RWPE1 (cell line): ENCODE data around the gene EIPR1.

Source experiments
- CTCF ChIA-PET: fragments of 350-600 bp; sonication (Branson Sonifier 250); formaldehyde crosslinking; extraction: SDS; loops from one replicate; lab custom pipeline; 2021; lab: Yijun Ruan, JAX
- POLR2A ChIA-PET: fragments of 400-600 bp; formaldehyde crosslinking; extraction: SDS; loops from one replicate; lab custom pipeline; 2020; ENCODE audit warnings: antibody characterized with exemption; ENCODE audit not compliant: low non-redundant PET; lab: Yijun Ruan, JAX
- DNase-seq: peaks from one replicate; pipeline ENCODE4 v3.0.0; 2012; ENCODE audit warnings: low spot score
- H3K27ac ChIP-seq: fragments of 450-650 bp; 2 replicates; pipeline ENCODE4 v1.5.1; 2017
- TF ChIP-seq, protein P1 (sequence below): fragments of 450-650 bp; conservative IDR thresholded peaks from 2 replicates; pipeline ENCODE4 v1.5.1; 2017; ENCODE audit warnings: low read depth, mild to moderate bottlenecking

EIPR1 gene

DNA sequence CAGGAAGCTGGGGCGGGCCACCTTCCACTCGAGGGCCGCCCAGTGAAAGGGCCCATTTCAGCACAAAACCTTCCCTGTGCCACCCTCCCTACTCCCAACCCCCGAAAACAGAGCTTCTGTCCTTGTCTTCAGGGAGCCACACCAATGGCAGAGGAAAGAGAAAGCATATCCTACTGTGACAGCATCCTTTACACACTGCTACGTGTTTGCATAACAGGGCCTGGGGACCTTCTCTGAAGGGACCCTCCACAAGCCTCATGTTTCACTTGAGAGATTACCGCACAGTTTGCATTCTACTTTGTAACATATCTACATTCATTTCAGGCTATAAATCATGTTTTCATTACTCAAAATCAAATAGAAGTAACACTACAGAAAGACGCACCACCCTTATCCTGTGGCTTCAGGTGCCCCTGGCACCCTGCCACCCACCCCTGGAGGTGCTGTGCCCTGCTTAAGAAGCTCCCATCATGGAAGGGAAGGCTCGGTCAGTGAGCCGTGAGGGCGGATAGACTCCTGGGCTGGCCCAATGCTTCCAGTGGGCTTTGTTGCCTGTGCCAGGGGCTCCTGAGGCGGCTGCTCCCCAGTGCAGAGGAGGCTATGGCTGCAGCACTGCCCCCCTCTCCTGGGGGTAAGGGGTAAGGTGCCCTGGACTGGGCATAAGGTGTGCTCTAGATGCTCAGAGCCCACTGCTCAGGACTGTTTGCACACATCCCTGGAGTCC lies 52.0 kb downstream of the EIPR1 start:
- CTCF ChIA-PET, result no interaction called here
- POLR2A ChIA-PET, result no interaction called here
- DNase-seq, result no peak
- no peak overlapping the region for H3K27ac ChIP-seq
- TF ChIP-seq, protein P1, sequence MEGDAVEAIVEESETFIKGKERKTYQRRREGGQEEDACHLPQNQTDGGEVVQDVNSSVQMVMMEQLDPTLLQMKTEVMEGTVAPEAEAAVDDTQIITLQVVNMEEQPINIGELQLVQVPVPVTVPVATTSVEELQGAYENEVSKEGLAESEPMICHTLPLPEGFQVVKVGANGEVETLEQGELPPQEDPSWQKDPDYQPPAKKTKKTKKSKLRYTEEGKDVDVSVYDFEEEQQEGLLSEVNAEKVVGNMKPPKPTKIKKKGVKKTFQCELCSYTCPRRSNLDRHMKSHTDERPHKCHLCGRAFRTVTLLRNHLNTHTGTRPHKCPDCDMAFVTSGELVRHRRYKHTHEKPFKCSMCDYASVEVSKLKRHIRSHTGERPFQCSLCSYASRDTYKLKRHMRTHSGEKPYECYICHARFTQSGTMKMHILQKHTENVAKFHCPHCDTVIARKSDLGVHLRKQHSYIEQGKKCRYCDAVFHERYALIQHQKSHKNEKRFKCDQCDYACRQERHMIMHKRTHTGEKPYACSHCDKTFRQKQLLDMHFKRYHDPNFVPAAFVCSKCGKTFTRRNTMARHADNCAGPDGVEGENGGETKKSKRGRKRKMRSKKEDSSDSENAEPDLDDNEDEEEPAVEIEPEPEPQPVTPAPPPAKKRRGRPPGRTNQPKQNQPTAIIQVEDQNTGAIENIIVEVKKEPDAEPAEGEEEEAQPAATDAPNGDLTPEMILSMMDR, result no peak

- DNase-seq, result no peak
- no peak overlapping the region for H3K27ac ChIP-seq
- TF ChIP-seq, protein P1, result no peak
- ChIA-PET POLR2A (no interaction called here), CTCF (no interaction called here)
These were observed 53.0 kb downstream of the EIPR1 start for GRCh38 chr2:3324404-3325281.

DNA sequence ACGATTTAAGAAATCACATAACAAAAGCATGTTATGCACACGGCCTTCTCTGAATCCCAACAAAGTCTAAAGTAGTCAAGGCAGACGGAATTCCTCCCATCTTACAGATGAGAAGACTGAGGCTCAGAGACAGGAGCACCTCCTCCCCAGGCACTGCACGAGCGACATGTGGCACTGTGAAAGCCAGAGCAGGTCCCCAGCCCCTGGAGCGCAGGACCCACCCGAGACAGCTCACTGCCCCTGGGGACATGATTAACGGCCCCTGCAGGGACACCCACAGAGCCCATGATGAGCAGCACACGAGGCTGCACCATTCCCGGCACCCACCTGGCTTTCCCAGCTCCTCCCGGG lies 53.6 kb downstream of the EIPR1 start:
- CTCF ChIA-PET, result no interaction called here
- POLR2A ChIA-PET, result no interaction called here
- no peak for DNase-seq
- no peak overlapping the region for H3K27ac ChIP-seq
- TF ChIP-seq, protein P1, result no peak

DNA sequence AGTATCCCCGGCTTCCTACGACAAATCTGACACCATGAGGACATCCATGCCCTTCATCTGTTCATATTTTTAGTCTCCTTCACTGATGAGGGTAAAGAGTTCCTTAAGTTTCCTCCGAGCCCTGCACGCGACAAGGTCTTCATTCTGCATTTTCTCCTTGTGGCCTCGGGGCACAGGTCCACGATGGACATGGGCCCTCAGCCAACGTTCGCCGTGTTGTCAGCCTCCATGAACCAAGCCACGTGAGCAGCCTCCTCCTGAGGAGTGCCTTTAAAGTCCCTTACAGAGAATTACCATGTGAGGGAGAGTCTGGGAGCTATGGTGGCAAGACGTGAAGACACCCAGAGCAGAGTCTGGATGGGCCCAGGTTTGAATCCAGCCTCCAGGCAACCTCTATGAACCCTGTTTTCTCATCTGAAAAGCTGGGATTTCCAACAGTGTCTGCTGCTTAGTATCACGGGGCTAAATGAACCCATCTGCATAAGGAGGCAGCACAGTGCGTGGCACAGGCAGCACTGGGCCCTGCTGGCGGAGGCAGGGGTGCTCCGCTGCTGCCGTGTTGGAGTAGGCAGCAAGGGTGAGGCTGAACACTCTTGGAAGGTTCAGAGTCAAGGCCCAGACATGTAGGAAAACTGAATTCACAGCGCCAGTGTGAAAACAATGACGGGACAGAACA lies 54.1 kb downstream of the EIPR1 start:
- no peak overlapping the region for H3K27ac ChIP-seq
- POLR2A ChIA-PET, result no interaction called here
- CTCF ChIA-PET, result interaction anchor here (0.5 kb wide), 1 partner anchor 1964 kb away, joined by 3 read pairs; no protein-coding TSS in a partner anchor
- no peak for DNase-seq
- TF ChIP-seq, protein P1, result no peak

DNA sequence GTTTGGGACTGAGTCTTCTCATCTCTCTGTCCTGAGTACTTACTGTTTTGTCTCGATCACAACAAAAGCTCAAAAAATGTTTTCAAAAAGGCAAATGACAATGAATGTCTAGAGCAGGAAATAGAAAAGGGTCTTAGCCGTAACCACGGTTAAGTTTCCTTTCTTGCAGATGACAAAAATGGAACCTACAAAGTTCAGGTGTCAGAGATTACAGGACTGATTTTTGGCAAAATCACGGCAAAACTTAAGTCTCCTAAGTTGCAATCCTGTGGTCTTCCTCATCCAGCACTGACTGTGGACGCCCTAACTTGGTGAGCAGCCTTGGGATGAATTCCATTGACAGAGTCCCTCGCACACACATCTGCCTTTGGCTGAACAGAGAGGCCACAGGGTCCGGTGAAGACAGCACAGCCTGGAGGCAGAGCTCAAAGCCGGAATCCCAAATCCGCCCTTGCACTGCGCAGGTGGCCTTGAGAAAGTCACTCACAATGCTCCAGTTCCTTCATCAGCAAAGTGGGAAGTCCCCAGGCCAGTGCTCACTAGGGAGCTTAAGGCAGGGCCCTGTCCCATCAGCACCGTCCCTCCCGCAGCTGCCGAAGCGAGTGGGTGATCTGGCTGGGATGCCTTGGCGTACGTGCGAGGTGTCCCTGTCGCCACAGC lies 55.2 kb downstream of the EIPR1 start:
- TF ChIP-seq, protein P1, result no peak
- H3K27ac ChIP-seq, result no peak overlapping the region
- DNase-seq, result no peak
- ChIA-PET POLR2A (no interaction called here), CTCF (no interaction called here)

GRCh38 chr2:3321825-3322224 lies 55.8 kb downstream of the EIPR1 start:
- DNase-seq, result no peak
- CTCF ChIA-PET, result no interaction called here
- no peak overlapping the region for H3K27ac ChIP-seq
- TF ChIP-seq, protein P1, result no peak
- POLR2A ChIA-PET, result no interaction called here
